Activated CD8-positive, alpha-beta memory T cell treated with anti-CD3 and anti-CD28 coated beads, Interleukin-2, amount 50 U/mL, for 1 hour (primary cell): ENCODE data around the gene ADARB1.
A peak's percentile ranks its signal among the peaks of the same experiment; 100 is the strongest.

Source experiments
- DNase-seq: peaks from one replicate; pipeline ENCODE4 v3.0.0-alpha.2; 2020; ENCODE audit errors: extremely low read depth

Gene ADARB1

DNA sequence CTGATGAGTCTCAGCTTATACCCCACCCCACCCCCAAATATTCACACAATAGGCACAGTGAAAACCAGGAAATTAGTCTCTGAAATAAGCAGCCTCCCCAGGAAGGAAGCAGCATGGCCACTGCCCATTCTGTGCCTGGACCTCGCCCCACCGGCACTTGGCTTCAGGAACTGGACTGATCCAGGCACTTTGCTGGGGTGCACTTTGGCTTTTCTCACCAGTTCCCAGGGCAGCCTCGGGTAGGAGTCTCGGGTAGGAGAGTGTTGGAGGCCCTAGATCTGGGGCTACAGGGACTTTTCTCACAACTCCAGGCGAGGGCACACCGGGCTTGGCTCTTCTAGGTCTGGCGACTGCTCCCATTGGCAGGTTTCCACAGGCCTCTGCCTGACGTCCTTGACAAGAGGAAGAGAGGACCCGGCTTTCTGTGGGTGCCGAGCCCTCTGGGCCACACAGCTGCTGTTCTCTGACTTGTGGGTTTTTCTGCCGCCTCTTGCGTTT, 18.7 kb downstream of the ADARB1 start:
- DNase-seq = no peak

DNA sequence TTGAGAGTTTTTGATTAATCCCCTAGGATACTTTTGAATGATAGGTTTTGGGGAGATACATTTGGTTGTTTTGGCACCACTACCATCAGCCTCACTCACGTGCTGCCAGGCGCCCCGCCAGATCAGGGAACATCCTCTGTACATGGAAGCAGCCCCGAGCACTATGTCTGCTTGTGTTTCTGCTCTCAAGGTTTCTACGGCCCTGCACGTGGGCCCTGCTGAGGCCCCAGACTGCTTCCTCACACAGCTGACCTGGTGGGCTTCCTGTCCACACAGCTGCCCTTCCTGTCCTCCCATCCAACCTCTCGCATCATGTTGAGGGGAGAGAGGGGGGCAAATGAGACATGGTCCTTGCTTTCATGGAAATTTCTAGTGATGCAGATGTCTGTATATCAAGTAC, 20.0 kb downstream of the ADARB1 start:
- no peak for DNase-seq

DNA sequence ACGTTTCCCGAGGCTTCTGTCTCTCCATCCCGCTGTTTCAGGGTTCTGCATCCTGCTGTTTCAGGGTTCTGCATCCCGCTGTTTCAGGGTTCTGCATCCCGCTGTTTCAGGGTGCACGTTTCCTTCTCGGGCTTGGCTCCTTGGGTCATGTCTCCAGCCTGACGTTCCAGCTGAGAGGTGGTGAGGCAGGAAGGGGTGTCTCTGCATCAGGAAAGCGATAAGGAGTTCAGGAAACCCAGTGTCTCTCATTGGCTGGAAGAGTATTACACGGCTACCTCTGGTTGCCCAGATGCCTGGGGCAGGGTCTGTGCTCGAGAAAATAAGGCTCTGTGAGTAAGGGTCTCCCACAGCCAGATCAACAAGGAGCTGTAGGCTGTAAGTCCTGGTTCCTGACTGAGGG, 21.1 kb downstream of the ADARB1 start:
- DNase-seq = no peak

DNA sequence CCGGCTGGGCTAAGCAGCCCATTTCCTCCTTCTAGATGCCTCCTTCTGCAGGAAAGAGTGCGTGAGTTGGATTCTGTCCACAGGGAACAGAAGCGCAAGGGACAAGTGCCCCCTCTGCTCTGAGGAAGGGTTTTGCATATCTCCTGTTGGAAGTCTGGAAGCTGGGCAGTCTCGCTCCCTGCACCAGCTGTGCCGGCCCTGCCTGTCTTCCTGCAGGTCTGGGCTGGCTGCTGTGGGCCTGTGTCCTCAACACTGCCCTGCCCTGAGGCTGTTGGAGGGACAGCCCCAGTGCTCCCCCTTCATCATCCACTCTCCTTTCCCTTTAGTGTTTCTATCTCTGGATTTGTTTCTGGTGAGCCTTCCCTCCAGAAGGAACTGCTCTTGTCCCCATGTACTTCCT, 21.8 kb downstream of the ADARB1 start:
- no peak for DNase-seq

DNA sequence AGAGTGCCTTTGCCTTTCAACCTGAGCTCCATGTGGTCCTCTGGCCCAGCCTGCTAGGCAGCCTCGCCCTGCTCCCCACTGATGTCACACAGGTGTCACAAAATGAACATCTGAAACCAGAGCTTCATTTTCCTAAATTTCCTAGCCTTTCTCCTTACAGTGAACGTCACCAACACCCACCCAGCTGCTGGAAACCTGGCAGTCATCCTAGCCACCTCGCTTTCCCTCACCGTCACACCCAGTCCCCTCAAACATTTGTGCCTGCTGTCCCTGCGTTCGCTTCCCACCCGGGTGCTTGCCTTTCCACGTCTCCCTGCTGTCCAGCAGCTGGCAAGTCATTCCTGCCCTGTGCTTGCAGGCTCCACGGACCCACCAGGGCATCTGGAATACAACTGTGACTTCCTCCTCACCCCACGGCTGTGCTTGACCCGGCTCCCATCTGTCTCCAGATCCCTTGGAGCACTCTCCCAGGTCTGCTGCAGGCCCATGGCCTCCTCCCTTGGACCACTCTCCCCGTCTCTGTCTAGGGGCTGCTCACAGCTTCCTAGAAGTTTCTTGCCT, 23.5 kb downstream of the ADARB1 start:
- no peak for DNase-seq

DNA sequence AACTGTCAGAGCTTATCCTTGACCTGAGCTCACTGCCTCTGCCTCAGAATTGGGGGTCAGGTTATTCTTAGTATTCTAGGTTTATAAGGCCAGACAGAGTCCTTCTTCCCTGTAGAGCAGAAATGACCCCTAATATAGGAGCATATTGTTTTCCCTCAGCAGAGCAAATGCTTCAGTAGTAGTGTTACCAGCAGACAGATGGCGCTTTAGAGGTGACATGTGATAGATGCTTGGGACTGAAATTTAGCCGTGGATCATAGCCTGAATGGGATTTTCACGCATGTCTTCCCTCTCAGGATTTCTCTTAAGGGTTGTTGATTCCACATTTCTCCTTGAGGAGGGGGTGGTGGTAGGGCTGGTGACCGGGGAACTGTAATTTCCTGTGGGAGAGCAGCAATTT, 24.5 kb downstream of the ADARB1 start:
- DNase-seq = no peak

DNA sequence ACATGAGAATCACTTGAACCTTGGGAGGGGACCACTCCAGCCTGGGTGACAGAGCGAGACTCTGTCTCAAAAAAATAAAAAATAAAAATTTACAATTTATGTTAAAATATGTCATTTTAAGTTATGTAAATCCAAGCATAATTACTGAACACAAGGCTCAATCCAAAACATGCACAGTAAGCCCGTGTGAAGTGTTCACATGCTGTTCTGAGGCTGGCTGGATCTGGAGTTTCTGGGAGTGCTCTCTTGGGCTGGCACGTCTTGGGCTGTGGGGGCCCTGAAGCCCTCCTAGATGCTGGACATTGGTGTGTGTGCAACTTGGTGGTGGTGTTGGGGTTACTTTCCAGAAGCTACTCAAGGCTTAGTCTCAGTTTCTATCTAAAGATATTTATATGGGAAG, 25.2 kb downstream of the ADARB1 start:
- no peak for DNase-seq

DNA sequence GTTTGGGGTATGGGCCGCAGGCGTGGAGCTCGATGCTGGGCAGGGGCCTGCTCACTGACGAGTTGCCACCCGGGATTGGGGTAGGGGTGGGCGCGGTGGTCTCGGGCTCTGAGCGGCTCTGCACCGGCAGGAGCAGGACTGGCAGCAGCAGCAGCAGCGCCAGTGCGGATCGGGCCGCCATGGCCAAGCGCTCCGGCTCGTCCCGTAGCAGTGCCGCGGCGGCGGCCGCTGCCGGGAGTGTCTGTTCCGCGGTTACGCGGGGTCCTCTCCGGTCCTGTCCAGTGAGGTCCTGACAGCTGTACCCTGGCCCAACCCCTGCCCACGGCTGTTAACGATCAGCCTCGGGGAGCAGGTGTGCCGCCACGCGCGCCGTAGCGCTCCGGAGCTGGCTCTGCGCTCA, 26.5 kb downstream of the ADARB1 start:
- no peak for DNase-seq

DNA sequence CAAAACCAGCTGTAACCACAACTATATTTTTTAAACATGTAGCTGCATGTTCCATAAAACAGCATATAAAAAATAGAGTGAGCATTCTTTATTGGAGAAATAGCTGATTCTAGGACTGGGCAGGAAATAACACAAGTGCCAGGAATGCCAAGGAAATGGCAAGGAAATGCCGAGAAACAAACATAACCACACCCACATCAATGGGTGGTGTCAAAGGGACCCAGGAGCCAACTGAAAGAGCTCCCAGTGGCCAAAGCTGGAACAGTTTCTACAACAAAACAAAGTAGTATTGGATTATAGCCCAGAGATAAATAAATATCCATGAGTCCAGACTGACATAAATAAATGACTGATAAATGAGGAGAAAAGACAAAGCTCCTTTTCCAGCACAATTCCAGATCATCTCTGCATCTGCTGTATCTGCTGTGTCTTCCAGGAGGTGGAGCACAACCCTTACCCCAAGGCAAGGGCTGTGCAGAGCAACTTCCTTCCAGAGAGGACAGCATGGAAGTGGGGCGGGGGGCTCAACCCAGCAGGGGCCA, 28.1 kb downstream of the ADARB1 start:
- DNase-seq = no peak

DNA sequence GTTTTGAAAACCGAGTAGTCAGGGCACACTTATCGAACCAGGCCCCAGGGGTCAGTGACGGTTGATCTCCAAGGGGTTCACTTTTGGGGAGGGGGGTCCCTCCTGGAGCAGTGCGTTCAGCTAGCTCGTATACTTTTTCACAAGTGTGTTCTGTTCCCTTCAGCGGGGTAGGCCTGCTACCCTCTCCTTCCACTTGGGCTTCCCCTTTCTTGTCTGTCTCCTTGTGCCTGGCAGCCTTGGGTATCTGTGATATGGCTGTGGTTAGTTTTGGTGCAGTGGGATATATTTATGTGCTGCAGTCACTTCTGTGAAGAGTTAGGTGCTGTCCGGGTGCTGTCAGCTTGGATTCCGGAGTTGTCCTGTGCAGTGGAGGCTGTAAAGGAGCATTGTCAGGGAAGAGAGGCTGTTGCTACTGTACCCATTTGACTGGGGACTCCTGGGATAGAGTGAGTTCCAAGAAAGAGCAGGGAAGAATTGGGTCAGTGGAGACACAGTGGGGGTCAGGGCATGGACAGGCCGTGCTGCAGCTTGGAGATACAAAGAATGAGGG, 29.7 kb downstream of the ADARB1 start:
- DNase-seq = no peak

DNA sequence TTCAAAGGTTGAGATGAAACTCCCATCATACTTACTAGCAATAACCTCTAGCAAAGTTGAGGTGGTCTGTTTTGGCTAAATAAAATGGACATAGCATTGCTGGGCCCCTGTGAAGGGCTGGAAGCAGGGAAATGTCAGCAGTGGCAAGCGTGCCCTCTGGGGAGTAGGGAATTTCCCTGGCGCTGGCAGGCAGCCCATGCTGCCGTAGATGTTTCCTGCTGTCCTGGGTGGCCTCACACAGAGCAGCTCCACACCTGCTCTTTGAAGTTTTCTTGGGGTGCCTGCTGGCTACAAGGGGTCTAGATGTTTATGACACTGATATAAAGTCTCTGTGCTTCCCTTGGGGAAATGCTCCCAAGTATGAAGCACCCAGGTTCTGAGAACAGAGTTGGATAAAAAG, 30.2 kb downstream of the ADARB1 start:
- DNase-seq = no peak

DNA sequence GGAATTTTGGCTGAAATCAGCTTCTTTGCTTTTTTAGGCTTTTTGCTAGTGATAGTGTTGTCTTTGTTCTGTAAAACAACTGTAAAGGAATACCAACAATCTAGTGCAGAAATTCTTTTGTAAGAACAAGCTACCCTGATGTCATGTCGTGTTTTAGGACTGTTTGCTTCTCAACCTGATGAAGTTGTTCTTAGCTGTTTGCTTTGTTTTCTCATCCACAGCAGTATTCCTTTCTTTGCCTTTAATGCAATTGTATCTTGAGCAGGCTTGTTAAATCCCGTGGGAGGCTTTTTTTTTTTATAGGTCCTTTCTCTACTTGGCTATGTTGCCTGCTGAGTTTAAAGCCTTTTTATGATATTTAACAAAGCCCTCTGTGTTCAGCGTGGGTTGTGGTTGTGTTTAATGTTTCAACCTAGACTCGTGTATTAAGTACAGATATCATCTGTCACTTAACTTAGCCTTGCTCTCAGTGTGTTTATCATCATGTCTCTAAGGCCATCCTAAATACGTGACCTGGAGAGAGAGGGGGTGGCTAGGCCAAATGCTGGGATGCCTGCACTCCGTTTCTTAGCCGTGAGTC, 31.6 kb downstream of the ADARB1 start:
- no peak for DNase-seq

DNA sequence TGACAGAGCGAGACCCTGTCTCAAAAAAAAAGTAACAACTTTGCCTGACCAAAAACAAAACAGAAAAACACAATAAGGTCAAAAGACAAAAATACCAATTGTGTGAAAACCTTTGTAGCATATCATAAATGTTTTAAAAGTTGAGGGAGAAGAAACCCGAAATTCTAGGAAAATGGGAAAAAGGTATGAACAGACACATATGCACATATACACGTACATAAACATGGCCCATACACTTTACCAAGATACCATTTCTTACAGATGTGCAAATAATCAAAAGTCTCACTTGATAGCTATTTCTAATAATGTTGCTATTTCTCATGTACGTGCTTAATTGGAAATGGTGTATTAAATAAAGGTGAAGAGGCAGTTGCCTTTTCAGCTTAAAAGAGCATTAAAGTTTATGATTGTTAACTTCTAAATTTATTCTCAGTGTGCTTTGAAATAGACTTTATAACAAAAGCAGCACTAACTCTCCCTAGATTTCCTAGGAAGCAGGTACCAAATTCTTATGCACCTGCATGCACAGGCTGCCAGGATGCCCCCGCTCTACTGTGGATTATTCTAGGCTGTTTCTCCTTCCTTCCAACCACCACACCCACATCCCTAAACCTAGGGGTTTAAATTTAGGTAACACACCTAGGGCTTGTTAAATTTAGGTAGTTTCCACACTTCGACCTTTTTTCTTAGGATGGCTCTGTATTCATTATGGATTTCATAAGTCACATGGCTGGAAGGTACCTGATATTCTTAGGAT, 33.8 kb downstream of the ADARB1 start:
- no peak for DNase-seq

DNA sequence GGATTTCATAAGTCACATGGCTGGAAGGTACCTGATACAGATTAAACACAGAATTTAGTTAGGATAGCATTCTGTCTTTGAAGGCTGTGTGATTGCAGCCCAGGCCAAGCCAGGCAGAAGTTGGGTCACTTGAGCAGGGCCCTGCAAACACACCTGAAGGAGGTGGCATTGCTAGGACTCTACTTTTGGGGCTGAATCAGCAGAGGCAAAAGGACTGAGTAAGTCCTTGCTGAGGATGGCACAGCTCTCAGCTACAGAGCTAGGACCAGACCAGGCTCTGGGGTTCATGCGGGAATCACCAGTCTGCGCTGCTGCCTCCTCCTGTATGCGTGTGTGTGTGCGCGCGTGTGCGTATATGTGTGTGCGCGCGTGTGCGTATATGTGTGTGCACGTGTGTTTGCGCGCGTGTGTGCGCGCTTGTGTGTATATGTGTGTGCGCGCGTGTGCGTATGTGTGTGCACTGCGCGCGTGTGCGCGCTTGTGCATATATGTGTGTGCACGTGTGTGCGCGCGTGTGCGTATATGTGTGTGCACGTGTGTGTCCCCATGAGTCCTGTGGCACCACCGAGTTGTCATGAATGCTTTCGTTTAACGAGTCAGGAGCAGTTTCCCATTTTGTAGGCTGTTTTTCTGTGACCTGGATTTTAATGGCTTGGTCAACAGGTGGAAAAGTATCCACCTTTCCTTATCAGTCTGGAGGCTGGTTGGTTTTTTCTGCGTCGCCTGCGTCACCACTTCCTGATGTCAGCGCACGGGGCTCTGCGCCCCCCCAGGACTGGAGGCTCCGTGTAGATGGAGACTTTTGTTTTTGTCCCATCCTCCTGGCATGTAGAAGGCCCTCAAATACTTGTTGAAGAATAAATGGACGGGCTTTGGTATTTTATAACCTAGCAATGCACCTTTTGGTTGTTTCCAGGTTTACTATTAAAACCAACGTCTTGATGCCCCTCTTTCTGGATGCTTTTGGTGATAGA, 34.7 kb downstream of the ADARB1 start:
- no peak for DNase-seq

DNA sequence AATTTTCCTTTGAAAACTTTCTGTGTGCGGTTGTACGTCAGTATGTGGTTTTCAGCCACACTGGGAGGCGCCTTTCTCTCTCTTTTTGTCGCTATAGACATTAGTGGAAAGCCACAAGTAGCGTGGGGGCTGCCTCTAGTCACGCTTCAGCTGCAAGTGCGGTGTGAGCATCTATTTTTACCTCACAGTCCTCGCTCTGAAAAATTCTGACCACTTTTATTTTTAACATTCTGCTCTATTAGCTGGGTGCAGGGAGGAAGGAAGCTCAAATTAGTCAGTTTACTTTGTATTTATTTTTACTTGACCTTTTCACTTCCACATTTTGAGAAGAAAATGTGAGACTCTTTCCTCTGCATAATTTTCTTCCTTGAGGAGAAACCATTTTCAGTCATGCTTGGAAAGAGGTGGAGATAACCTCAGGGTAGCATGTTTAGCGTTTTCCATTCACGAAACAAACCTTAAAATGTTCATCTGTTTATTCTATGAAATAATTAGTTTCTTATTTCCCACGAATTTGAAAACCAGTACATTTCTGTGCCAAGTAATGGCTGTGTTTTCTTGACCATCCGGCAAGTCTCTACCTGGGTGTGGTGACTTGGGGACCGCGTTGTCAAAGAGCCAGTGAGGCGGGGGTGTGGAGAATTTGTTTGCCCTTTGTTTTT, 35.6 kb downstream of the ADARB1 start:
- peak; percentile 34 for DNase-seq

DNA sequence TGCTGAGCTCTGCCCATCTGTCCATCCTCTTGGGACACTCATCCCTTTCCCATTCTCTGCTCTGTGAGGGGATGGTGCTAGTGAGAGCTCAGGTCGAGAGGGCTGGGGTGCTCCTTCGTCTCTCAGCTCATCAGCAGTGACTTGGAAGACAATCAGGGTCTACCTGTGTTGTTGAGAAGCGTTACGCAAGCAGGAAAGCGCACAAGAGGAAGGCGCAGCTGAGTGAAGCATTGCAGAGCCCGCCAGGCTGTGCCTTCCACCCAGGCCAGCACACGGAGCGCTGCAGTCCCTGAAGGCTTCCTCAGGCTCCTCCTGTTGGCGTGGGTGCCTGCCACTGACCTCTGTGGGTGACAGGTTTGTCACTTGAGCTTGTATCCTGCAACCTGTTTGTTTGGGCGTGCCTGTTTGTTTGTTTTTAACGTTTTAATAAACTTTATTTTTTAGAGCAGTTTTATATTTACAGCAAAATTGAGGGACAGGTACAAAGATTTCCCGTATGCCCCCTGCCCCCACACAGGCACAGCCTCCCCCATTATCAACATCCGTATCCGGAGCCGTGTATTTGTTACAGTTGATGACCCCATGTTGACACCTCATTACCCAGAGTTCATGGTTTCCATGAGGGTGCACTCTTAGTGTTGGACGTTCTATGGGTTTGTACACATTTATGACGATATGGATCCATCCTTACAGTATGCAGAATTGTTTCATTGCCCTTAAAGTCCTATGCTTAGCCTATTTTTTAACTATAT, 36.7 kb downstream of the ADARB1 start:
- DNase-seq = no peak

DNA sequence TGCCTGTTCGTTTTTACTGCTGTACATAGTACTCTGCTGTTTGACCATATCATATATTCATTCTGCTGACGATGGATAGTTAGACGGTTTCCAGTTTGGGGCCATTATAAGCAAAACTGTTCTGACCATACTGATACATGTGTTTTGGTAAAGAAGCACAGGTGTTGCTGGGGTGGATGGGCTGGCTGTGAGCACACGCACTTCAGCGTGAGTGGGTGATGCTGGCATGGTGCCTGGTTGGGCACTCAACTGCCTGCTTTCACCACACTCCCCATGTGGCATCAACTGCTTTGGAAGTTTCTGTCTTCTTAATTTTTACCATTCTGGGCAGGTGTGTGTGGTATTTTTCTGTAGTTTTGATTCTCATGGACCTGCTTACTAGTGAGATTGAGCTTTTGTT, 37.3 kb downstream of the ADARB1 start:
- no peak for DNase-seq

DNA sequence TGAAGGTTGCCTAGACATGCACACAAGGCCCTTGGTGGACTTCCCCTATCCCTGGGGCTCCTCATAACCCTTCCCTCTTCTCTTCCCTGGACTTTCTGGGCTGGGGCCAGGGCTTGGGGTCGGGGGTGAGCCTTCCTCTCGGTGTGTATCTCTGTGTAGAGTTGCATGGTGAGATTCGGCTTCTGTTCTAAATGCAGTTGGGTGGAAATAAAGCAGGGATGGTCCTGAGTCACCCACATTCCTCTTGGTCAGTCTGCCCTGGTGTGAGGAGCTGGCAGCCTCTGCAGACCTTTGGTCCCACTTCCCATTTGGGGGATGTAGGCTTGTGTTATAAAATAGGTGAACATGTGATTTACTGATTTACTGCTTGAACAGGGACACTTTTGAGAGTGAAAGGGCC, 38.0 kb downstream of the ADARB1 start:
- DNase-seq = no peak

DNA sequence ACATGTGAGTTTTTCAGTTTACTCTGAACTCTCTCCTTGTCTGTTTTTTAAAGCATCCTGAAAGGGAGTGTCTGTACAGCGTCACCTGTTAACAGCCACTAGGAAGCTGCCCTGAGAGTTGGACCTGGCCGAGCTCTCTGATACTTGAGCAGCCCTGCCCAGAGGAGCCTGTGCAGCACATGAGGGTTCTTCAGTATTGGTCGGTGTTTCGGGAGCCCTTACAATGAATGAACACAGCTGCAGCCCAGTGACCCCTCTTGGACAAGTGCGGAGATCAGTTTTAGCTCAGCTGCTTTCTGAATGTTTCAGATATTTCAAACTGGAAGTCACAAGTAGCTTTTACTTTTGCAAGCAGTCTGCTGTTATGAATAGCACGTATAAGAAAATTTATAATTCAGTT, 39.2 kb downstream of the ADARB1 start:
- DNase-seq = no peak

DNA sequence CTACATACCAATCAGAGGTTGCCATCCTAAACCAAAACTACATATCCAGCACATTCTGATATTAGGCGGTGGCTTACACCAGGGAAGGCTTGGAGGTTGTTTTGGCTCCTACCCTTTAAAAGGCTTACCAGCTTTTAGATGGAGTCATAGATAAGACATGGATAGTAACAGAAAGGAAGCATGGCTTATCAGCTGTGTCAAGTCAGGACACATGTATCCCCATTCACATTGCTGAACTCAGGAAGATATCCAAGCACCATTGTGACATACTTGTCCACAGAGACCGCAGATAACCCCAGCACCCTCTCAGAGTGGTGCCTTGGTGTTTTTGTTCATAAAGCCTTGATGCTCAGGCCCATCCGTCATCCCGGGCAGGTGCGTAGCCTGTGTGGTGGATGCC, 39.7 kb downstream of the ADARB1 start:
- DNase-seq = no peak
